ENCODE measurements around the gene NEURL2.
"Not testable (repeated sequence)": the region's sequence is repeated elsewhere in the genome, so short reads cannot be mapped to it uniquely, and the experiment has no call there.

Gene NEURL2

DNA sequence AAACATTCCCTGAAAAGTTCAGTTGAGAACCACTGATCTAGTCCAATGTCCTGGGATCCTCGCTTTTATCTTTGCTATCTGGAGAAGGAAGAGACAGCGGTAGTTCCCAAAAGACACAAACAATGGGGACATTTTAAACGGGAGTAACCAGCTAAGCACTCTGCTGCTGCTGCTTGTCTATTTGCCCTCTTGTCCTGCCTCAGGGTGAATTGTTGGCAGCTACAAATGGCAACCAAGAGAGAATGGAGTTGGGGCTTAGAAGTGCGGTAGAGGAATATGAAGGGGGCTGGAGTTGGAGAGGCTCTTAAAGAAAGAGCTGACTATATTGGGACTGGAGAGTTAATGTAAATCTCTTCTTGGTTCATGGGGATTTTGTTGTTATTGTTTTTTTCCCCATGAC lies 16.4 kb downstream of the NEURL2 start:
- no peak for DNase-seq (ENCODE audit: low read depth, low spot score)

DNA sequence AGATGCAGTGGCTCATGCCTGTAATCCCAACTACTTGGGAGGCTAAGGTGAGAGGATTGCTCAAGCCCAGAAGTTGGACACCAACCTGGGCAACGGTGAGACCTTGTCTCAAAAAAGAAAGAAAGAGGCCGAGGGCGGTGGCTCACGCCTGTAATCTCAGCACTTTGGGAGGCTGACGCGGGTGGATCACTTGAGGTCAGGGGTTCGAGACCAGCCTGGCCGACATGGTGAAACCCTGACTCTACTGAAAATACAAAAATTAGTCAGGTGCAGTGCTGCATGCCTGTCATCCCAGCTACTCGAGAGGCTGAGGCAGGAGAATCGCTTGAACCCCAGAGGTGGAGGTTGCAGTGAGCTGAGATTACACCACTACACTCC lies 16.9 kb downstream of the NEURL2 start:
- not testable (repeated sequence) for DNase-seq (ENCODE audit: low read depth, low spot score)

DNA sequence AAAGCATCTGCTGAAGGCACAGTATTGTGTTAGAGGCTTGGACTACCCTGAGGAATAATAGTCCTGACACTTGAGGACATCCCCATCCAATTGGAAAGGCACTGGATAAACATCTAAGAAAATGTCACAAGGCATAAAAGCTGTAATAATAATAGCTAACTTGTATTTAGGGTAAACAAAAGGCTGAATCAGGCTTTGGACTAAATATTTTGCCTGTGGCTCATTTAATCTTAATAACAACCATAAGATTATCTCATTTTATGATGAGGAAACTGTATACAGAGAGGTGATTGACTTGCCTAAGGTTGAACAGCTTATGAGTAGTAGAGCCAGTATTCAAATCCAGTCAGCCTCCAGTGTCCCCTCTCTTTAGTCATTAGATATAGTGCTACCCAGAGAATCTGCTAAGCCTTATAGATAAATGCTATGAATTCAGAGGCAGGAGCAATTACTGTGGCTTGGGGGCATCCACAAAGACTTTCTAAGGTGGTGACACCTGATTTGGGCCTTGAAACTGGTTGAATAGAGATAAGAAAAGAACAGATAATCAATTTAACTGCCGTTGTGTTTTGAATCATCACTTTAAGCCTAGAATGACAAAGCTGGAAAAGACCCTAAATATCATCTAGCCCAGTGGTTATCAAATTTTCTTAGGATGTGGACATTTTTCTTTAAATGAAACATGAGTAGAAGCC lies 17.5 kb downstream of the NEURL2 start:
- no peak for DNase-seq (ENCODE audit: low read depth, low spot score)

DNA sequence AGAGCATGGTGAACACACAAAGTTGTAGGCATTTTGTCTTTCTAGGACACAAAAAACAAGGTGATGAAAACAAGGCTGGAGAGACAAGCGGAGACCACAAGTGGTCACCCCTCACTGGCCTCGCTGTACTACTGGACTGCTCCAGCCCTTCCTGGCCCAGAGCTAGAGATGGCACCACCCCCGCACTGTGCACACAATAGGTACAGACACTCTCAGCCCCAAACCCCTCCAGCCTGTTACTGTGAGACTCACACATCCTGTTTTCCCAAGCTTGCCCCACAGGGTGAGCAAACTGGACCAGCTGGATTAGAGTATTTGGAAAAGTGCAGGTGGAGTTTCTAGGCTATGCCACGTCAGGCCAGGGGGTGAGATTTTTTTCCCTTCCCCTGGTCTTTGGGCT lies 18.4 kb downstream of the NEURL2 start:
- DNase-seq (ENCODE audit: low read depth, low spot score), result no peak

DNA sequence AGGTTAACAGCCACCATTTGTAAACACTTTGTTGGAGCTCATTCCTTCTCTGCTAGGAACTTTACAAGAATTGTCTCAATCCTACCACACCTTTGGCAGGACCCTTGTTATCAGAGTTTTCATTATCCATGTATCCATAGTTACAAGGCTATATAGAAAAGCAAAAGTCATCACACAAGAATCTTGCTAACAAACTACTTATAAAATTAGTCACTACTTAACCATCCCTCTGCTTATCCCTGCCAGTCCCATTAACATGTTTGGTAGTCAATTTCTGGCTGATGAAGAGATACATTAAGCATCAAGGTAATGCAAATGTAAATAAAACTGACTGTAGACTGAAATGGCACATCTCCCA lies 23.2 kb downstream of the NEURL2 start:
- DNase-seq (ENCODE audit: low read depth, low spot score), result no peak

DNA sequence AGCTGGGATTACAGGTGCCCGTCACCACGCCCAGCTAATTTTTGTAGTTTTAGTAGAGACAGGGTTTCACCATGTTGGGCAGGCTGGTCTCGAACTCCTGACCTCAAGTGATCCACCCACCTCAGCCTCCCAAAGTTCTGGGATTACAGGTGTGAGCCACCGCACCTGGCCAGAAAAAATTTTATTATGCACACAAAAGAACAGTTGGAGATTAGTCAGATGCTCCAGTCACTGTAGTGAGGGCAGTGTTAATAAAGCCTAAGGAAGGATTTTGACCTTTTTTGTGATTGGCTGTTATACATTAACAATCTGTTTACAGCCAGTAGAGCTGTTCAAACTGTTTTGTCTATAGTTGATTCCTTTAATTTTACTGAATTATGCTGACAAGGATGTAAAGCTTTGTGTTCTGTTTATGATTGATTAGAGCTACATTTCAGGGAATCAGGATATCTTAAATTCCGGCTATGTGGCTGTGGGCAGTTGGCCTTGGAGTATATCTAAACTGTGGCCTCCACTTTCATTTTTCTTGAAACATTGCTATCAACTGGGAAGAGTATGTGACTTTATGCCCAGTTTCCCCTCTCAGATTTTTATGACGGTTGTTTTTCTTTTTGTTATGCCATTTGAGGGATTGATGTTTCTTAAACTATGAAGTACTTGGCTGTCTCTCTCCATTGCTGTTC lies 23.7 kb downstream of the NEURL2 start:
- no peak for DNase-seq (ENCODE audit: low read depth, low spot score)

DNA sequence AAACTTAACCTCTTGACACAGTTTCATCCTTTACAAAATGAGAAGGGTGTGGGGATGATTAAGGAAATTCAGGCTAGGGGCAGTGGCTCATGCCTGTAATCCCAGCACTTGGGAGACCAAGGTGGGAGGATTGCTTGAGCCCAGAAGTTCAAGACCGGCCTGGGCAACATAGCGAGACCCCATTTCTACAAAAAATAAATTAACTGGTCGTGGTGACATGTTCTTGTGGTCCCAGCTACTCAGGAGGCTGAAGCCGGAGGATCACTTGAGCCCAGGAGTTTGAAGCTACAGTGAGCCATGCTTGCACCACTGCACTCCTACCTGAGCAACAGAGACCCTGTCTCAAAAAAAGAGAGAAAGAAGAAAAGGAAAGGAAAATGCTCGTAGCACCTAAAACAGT lies 24.6 kb downstream of the NEURL2 start:
- no peak for DNase-seq (ENCODE audit: low read depth, low spot score)

DNA sequence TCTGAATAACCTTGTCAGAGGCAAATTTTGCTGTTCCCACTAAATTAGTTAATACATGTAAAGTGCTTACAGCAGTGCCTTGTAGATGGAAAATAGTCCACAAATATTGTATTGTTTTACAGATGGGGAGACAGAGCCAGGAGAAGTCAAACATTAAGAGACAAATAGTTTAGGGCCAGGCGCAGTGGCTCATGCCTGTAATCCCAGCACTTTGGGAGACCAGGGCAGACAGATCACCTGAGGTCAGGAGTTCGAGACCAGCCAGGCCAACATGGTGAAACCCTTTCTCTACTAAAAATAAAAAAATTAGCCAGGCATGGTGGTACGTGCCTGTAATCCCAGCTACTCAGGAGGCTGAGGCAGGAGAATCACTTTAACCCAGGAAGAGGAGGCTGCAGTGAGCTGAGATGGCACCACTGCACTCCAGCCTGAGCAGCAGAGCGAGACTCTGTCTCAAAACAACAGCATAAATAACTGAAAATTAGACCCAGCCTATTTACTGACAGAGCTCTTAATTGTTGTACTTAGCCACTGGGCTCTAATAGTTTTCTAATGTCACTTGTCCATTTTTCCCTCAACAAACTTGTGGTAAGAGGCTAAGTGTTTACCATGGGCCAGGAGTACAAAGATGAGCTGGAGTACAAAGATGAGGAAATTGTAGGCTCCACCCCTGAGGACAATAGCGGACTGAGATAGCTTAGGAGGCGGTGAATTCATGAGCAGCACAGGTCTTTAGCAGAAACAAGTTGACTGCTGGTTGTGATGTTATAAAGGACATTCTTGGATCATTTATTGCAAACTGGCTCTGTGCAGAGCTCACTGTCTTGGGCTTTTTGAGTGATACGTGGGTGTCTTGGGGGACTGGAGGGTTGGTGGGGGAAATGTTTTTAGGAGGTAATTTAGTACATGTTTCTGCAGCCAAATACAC lies 27.2 kb downstream of the NEURL2 start:
- DNase-seq (ENCODE audit: low read depth, low spot score), result no peak

DNA sequence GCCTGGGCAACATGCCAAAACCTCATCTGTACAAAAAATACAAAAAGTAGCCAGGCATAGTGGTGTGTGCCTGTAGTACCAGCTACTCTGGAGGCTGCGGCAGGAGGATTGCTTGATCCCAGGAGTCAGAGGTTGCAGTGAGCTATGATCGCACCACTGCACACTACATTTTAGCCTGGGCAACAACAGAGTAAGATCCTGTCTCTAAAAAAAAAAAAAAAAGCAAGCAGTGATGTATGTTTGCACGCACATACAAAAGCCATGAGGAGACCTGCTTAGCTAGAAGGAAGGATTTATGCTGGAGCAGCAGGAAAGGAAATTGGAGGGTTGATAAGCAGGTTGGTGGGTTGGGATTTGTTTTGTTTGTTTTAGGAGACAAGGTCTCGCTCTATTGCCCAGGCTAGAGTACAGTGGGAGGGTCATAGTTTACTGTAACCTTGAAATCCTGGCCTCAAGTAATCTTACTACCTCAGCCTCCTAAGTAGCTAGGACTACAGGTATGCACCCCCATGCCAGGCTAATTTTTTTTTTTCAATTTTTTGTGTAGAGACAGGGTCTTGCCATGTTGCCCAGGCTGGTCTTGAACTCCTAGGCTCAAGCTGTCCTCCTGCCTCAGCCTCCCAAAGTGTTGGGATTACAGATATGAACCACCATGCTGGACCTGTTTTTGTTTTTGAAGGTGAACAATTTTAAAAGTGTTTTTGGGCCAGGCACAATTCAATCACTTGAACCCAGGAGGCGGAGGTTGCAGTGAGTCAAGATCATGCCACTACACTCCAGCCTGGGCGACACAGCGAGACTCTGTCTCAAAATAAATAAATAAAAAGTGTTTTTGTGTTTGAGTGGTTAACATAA lies 29.6 kb downstream of the NEURL2 start:
- no peak for DNase-seq (ENCODE audit: low read depth, low spot score)

DNA sequence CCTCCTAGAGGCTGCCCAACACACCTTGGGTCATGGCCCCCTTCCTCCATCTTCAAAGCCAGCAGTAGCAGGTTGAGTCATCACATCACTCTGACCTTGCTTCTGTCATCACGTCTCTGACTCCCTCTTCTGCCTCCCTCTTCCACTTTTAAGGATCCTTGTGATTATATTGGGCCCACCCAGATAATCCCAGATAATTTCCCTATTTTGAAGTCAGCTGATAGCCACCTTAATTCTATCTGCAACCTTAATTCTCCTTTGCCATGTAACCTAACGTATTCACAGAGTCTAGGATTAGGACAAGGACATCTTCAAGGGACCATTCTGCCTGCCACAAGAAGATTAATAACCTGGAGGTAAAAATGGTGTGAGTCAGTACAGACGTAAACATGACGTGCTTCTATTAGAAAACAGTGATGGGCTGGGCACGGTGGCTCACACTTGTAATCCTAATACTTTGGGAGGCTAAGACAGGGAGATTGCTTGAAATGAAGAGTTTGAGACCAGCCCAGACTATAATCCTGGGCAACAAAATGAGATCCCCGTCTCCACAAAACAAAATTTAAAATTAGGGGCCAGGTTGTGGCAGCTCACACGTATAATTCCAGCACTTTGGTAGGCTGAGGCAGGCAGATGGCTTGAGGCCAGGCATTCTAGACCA lies 30.3 kb downstream of the NEURL2 start:
- DNase-seq (ENCODE audit: low read depth, low spot score), result no peak

DNA sequence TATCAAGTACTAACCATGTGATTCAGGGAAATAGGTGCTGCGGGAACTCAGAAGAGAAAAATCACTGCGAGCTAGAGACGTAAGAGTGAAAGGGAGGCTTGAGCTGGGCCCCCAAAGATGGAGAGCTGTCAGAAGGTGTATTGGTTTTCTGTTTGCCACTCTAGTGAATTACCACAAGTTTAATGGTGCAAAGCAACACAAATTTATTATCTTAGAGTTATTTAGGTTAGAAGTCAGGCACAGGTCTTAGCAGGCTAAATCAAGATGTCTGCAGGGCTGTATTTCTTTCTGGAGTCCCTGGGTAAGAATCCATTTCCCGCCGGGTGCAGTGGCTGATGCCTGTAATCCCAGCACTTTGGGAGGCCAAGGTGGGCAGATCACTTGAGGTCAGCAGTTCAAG lies 31.1 kb downstream of the NEURL2 start:
- DNase-seq (ENCODE audit: low read depth, low spot score), result no peak

DNA sequence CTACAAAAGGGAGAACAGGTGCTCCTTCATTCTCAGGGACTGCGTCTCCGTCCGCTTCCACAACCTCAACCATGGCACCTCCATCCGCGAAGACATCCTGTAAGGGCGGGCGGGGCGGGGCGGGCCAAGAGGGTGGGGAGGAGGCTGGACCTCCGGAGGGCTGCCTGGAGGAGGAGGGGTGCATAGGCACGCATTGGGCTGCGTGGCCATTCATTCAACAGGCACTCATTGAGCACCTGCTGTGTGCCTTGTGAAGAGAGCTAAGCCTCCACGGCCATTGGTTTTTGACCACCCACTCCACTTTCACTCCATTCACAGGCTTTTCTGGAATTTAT lies 33.2 kb downstream of the NEURL2 start:
- no peak for DNase-seq (ENCODE audit: low read depth, low spot score)

DNA sequence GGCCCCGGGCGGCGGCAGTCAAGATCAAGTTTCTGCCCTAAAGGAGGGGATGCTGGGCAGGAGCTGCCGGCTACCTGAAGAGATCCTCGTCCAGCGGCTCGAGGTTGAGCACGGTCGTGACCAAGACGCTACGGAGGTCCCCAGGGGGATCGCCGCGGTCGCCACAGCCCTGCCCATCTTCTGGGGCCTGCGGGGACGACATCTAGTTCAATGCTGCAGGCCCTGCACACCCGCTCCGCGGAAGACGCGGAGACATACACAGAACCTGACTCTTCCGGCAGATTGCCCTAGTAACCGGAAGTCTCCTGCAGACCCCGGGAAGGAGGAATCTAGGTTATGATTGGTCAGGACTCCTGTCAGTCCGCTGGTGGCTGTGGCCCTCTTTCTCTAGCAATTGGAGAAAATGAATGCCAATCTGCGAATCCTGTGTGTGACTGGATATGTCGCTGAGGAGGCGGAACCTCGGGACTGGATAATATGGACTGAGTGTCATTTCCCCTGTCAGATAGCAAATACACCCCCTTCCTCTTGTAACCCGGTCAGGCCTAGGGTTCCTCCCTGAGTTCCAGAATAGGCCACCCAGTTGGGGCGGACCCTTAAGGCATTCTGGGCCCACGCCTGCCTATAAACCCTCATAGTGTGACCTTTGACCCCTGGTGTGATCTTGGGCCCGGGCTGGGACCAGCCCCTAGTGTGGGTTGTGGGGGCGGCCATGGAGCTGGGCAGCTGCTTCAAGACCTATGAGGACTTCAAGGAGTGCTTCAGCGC lies 33.7 kb downstream of the NEURL2 start, which contains the start of the genes ACOT8 and ZSWIM3:
ACOT8 (minus strand) TSS at position 279 of the 768 bp plus-strand sequence; CDS start at position 202, 77 bp downstream.
ZSWIM3 (plus strand) TSS at position 501 of the 768 bp plus-strand sequence; CDS start at position 713, 212 bp downstream.
- DNase-seq (ENCODE audit: low read depth, low spot score), result peak; percentile 98

DNA sequence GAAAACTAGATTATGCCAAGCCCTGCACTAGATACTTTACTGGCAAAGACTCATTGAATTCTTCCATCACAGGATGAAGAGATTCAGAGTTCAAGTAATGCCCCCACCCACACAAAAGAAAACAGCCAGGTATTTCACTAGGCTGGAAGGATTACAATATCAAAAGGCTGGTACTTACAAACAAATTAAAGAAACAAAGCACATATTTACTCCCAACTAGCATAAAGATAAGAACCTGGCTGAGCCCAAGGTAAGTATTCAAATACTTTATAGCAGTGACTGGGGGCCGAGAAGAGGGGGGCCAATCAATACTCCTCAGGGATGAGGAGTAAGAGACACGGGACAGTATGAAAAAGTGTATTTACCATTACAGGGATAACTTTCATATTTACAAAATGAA lies 37.5 kb downstream of the NEURL2 start:
- DNase-seq (ENCODE audit: low read depth, low spot score), result no peak

DNA sequence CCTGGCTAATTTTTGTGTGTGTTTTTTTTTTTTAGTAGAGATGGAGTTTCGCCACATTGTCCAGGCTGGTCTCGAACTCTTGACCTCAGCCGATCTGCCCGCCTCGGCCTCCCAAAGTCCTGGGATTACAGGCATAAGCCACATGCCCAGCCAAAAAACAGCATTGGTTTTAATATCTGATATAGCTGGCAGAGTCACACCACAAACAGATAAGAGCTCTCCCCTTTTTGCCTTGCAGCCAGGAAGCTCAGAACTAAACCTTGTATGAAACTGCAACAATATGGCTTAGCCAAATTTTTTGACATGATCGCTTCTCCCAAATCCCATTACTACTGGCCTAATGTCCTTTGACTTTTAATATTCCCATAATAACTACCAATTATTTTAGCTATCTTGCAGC lies 38.7 kb downstream of the NEURL2 start:
- DNase-seq (ENCODE audit: low read depth, low spot score), result no peak

DNA sequence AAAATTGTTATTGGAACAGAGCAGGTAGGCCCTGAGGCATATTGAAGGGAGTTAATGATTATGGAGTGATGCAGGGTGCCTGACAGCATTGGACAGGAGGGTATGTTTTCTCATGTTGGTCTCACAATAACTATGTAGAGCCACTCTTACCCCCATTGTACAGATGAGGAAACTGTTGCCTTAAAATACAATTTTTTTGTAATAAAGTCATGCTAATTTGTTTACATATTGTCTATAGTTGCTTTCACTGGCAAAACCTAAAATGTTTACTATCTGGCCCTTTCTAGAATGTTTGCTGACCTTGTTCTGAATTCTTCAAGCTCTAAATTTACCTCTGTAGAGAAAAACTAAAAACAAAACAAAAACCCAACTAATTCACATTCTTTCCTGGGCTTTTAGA lies 39.5 kb downstream of the NEURL2 start:
- DNase-seq (ENCODE audit: low read depth, low spot score), result no peak

DNA sequence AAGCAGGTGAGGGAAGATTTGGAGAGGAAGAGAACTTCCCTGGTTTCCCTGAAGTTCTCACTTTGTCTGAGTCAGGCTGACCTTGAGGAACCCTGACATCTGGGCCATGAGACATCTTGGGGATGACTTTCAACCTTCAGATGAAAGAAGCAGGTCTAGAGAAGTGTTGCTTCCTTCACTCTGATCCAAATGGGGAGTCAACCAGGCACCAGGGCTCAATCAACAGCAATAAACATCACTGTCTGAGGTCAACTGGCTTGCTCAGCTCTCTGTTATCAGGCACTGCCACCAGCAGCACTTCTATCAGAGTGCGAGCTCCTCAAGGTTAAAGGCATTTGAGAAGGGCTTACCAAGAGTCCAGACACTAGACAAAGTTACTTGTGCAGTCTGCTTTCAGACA lies 40.1 kb downstream of the NEURL2 start:
- DNase-seq (ENCODE audit: low read depth, low spot score), result no peak

DNA sequence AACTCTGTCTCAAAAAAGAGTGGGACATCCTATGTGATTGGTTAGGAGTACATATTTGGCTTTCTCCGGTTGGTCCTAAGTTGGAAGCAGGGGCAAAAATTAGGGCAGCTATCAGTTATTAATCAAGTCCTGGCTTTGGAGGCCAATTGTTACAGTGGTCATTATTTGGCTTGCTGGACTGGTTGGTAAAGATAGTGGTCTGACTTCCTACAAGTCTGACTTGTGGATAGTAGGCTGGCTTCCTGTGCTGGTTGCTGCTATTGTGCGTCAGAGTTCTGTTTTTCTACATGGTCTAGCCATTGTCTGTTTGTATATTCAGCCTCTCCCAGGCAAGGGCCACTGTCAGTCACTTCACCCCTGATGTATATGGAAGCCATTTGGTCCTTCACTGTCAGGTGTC lies 40.8 kb downstream of the NEURL2 start:
- DNase-seq (ENCODE audit: low read depth, low spot score), result no peak

DNA sequence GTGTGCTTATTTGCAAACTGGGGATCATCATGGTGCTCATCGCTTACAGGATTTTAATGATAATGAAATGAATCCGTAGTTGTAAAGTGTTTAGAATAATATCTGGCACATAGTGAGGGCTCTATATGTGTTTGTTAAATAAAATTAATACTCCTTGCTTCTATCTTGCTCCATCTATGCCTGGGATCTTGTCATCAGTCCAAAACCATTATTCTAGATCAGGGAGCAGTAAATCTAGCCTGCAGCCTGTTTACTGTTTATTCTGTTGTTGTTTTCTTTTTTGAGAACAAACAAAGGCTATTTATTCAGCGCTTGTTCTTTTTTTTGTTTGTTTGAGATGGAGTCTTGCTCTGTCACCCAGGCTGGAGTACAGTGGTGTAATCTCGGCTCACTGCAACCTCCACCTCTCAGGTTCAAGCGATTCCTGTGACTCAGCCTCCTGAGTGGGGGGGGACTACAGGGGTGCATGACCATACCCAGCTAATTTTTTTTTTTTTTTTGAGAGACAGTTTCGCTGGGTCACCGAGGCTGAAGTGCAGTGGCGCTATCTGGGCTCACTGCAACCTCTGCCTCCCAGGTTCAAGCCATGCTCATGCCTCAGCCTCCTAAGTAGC lies 41.9 kb downstream of the NEURL2 start:
- DNase-seq (ENCODE audit: low read depth, low spot score), result no peak

DNA sequence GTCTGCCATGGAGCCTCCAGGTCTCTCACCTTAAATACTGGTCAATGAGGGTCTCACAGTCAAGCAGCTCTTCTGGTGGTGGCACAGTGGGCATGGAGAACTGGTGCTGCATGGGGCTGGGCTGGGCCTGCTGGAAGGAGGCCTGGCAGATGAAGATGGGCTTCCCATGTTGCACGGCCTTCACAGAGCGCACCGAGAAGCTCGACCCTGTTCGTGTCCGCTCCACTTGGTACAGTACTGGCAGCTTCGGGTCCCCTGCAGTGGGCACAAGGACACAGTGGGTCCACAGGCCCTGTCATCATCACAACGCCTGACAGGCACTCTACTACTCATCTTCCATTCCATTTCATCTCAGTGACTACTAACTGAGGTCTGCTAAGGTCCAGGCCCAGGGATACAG lies 42.6 kb downstream of the NEURL2 start:
- DNase-seq (ENCODE audit: low read depth, low spot score), result no peak
